ENCODE measurements around the gene DUSP22.

DUSP22 gene

DNA sequence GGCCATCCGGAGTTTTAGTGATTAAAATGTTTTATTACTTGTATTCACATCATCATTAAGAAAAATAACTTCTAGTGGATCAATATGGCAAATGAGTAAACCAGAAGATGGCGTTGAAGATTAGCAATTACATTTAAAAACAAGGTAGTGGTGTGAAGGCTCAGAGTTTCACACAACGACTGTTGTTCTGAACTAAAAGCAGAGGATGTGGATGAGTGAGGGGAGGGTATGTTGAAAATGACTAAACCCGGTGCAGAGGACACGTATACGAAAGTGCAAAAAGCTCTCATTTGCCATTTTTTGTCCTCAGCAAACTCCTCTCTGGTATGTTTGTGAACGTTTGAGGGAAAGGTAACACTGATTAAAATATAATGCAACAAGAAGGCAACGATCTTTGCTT lies 97.3 kb downstream of the DUSP22 start:
- TF ChIP-seq, protein P1, sequence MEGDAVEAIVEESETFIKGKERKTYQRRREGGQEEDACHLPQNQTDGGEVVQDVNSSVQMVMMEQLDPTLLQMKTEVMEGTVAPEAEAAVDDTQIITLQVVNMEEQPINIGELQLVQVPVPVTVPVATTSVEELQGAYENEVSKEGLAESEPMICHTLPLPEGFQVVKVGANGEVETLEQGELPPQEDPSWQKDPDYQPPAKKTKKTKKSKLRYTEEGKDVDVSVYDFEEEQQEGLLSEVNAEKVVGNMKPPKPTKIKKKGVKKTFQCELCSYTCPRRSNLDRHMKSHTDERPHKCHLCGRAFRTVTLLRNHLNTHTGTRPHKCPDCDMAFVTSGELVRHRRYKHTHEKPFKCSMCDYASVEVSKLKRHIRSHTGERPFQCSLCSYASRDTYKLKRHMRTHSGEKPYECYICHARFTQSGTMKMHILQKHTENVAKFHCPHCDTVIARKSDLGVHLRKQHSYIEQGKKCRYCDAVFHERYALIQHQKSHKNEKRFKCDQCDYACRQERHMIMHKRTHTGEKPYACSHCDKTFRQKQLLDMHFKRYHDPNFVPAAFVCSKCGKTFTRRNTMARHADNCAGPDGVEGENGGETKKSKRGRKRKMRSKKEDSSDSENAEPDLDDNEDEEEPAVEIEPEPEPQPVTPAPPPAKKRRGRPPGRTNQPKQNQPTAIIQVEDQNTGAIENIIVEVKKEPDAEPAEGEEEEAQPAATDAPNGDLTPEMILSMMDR (IDR thresholded peaks at IDR 0.05; ENCODE audit: insufficient read depth, low read length, poor library complexity, severe bottlenecking), result peak; percentile 23
- peaks cover 22% of the 10 kb centered on the region for H3K36me3 ChIP-seq (ENCODE audit: control insufficient read depth, insufficient read depth, low read length)
- peak overlapping the region; percentile 97 for H3K4me3 ChIP-seq (replicated peaks; ENCODE audit: low read depth, low read length)
- no peak for DNase-seq (ENCODE audit: extremely low read depth, insufficient read length)
- H3K27me3 ChIP-seq (replicated peaks; ENCODE audit: control insufficient read depth, insufficient read depth, low read length), result no peaks in the 10 kb centered on the region

DNA sequence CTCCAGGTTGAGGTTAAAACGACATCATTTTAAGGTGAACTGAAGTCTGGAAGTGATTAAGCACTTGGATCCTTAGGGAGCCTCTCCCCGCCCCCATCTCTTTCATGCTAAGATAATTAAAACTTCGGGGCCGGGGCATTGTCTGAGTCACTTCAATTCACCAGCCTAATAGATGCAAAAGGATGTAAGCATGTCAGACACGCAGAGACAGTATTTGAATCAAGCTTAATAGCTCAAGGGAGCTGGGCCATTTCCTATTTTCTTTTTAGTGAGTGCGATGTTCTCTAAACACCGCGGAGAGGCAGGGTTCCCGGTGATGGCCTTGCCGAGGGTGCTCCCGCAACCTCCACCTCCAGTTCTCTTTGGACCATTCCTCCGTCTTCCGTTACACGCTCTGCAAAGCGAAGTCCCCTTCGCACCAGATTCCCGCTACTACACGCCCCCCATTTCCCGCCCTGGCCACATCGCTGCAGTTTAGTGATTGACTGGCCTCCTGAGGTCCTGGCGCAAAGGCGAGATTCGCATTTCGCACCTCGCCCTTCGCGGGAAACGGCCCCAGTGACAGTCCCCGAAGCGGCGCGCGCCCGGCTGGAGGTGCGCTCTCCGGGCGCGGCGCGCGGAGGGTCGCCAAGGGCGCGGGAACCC lies 98.7 kb downstream of the DUSP22 start:
- TF ChIP-seq, protein P1 (IDR thresholded peaks at IDR 0.05; ENCODE audit: insufficient read depth, low read length, poor library complexity, severe bottlenecking), result peak; percentile 17
- peak; percentile 81 for DNase-seq (ENCODE audit: extremely low read depth, insufficient read length)
- H3K36me3 ChIP-seq (ENCODE audit: control insufficient read depth, insufficient read depth, low read length), result peaks cover 32% of the 10 kb centered on the region
- no peaks in the 10 kb centered on the region for H3K27me3 ChIP-seq (replicated peaks; ENCODE audit: control insufficient read depth, insufficient read depth, low read length)
- peak overlapping the region; percentile 97 for H3K4me3 ChIP-seq (replicated peaks; ENCODE audit: low read depth, low read length)

DNA sequence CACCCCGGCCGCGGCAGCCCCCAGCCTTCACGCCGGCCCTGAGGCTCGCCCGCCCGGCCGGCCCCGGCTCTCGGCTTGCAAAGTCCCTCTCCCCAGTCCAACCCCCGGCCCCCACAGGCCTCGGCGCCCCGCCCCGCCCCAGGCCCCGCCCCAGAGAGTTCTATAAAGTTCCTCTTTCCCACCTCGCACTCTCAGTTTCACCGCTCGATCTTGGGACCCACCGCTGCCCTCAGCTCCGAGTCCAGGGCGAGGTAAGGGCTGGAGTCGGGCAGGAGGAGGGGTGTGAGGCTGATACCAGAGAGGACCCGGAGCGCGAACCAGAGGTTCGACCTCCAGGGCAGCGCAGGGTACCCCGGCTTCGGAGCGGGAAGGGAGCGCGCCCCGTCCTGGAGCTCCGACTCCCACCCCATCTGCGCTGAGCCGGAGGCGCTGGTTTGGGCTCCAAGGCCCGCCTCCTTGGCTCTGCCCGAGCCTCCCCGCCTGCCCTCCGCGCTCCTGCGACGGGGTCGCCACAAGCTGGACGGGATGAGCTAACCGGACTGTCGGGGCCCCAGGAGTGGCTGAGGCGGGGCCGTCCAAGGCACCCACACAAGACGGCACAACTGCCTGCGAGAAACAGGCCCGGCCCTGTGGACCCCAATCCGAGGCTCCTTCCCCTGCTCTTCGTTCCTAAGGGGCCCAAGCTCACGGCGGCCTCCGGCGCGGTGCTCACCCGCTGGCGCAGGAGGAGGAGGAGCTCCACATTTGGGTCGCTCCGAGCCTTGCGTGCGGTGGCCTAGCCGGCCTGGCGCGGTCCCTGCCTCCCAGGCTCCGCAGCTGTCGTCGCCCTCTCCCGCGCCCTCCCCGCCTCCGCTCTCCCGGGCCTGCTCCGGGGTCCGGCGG lies 99.5 kb downstream of the DUSP22 start, which contains the start of gene IRF4:
IRF4 (plus strand) TSS at position 194 of the 882 bp plus-strand sequence. CDS start 1,401 bp downstream, outside the sequence.
- peak within 1 kb of the TSS; percentile 97 for H3K4me3 ChIP-seq (replicated peaks; ENCODE audit: low read depth, low read length)
- H3K36me3 ChIP-seq (ENCODE audit: control insufficient read depth, insufficient read depth, low read length), result peaks cover 34% of the 10 kb centered on the region
- no peaks in the 10 kb centered on the region for H3K27me3 ChIP-seq (replicated peaks; ENCODE audit: control insufficient read depth, insufficient read depth, low read length)
- TF ChIP-seq, protein P1 (IDR thresholded peaks at IDR 0.05; ENCODE audit: insufficient read depth, low read length, poor library complexity, severe bottlenecking), result no peak
- DNase-seq (ENCODE audit: extremely low read depth, insufficient read length), result peak; percentile 89

DNA sequence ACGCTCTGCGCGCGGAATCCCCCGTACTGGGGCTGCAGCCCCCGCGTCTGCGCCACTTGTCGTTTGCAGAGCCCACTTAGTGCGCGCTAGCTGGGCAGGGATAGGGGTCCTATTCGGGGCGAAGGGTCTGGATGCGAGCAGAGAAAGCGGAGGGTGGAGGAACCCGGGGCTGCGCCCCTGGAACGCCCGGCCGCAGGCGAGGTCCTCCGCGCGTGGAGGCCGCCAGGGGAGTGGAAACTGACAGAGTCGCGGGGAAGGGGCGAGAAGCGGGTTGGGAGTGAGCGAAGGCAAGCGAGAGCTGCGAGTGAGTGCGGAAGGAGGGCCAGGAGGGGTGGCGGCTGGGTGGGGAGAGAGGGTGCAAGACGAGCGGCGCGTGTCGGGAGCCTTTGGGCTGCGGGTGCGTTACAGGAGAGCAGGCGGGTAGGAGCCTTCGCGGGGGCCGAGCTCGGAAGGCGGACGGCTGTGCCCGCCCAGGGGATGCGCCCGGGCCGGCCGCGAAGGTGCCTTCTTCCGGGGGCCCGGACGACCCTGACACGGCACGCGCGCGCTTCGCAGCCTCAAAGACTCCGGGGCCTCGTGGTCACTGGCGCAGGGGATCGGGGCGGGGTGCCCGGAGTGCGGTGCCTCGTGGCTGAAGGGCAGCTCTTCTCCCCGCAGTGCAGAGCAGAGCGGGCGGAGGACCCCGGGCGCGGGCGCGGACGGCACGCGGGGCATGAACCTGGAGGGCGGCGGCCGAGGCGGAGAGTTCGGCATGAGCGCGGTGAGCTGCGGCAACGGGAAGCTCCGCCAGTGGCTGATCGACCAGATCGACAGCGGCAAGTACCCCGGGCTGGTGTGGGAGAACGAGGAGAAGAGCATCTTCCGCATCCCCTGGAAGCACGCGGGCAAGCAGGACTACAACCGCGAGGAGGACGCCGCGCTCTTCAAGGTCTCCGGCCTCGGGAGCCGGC lies 100.4 kb downstream of the DUSP22 start:
- Histone ChIP-seq H3K27me3 (replicated peaks; ENCODE audit: control insufficient read depth, insufficient read depth, low read length) (no peaks in the 10 kb centered on the region), H3K36me3 (ENCODE audit: control insufficient read depth, insufficient read depth, low read length) (peaks cover 41% of the 10 kb centered on the region), H3K4me3 (replicated peaks; ENCODE audit: low read depth, low read length) (peak overlapping the region; percentile 97)
- TF ChIP-seq, protein P1 (IDR thresholded peaks at IDR 0.05; ENCODE audit: insufficient read depth, low read length, poor library complexity, severe bottlenecking), result no peak
- DNase-seq (ENCODE audit: extremely low read depth, insufficient read length), result peak; percentile 64
